ENCODE measurements around the gene U2AF1. TPM values are rescaled to one million over a fixed set of nuclear protein-coding genes. Genes with fewer than 3 reads are reported as not detected.
"Not testable (repeated sequence)": the region's sequence is repeated elsewhere in the genome, so short reads cannot be mapped to it uniquely, and the experiment has no call there.

Gene U2AF1
- total and polyA plus RNA-seq, 9 of the 15 experiments (the other 6 are each of a cell fraction or from before 2014, with no cell fraction given) = 27.2 to 213 (median 60.1) TPM

- H3K9me3 ChIP-seq (replicated peaks; ENCODE audit: control insufficient read depth, insufficient read depth, low read depth, low read length); H3K36me3 ChIP-seq (ENCODE audit: control insufficient read depth, insufficient read depth, low read length); H3K4me3 ChIP-seq; FAIRE-seq; ATAC-seq; H3K79me2 ChIP-seq (ENCODE audit: control insufficient read depth, insufficient read depth, low read length); H2AFZ ChIP-seq (ENCODE audit: low read depth, low read length); BruUV-seq (replicated peaks); in situ Hi-C loops (cut with MboI); CTCF ChIA-PET (ENCODE audit: low intra/inter-chr PET ratio); H3K9ac ChIP-seq (ENCODE audit: insufficient read depth in 1 of 2, low read depth in 2 of 2, low read length in 2 of 2); H3K4me2 ChIP-seq (ENCODE audit: insufficient read depth, low read length); H3K9me1 ChIP-seq (ENCODE audit: control insufficient read depth, insufficient read depth, low read length); H3K27me3 ChIP-seq (ENCODE audit: control insufficient read depth in 2 of 2, insufficient read depth in 2 of 2, low read length in 2 of 2); H3K27ac ChIP-seq (ENCODE audit: extremely low read depth, low read depth, low read length); H3K4me1 ChIP-seq (replicated peaks in 1 of 2; ENCODE audit: control insufficient read depth in 2 of 2, insufficient read depth in 2 of 2, low read length in 2 of 2); DNase-seq (ENCODE audit: extremely low read depth in 1 of 4, low spot score in 3 of 4); intact Hi-C loops (cut with micrococcal nuclease); H4K20me1 ChIP-seq (replicated peaks; ENCODE audit: control insufficient read depth, insufficient read depth, low read length): not testable (repeated sequence)
- WGBS (ENCODE audit: insufficient coverage, low coverage, missing lambda C conversion rate) = 70% methylated on average over 6 of the region's 17 CpGs
- peak; percentile 59 for TF ChIP-seq POLR2G (IDR thresholded peaks at IDR 0.05; ENCODE audit: low read depth, low read length)
- POLR2A ChIA-PET = interaction anchor here (0.5 kb wide), 1 partner anchor 129 kb away, joined by 5 read pairs; no protein-coding TSS in a partner anchor
Observed at GRCh38 chr21:43045165-43045875, 62.0 kb downstream of the U2AF1 start.

DNA sequence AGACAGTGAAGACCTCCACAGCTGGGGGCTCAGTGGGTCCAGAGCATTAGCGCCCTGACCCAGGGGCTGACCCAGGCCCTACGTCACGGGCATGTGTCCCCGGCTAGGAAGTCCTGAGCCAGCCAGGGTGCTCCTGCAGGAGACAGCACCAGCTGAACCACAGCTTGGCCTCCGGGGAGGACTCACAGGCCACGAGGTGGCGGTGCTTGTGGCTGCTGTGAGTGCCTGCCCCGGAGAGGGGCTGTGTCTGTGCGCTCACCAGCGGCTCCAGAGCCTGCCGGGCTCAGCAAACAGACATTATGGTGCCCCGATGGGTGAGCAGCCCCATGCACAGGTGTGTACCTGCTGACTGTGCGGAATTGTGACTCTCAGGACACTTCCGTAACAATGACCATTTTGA lies 62.8 kb downstream of the U2AF1 start:
- H3K4me3 ChIP-seq; CTCF ChIA-PET (ENCODE audit: low intra/inter-chr PET ratio); H3K36me3 ChIP-seq (ENCODE audit: control insufficient read depth, insufficient read depth, low read length); H3K9me3 ChIP-seq (replicated peaks; ENCODE audit: control insufficient read depth, insufficient read depth, low read depth, low read length); H3K27me3 ChIP-seq (ENCODE audit: control insufficient read depth in 2 of 2, insufficient read depth in 2 of 2, low read length in 2 of 2); H3K79me2 ChIP-seq (ENCODE audit: control insufficient read depth, insufficient read depth, low read length); FAIRE-seq; DNase-seq (ENCODE audit: extremely low read depth in 1 of 4, low spot score in 3 of 4); BruUV-seq (replicated peaks); intact Hi-C loops (cut with micrococcal nuclease); H4K20me1 ChIP-seq (replicated peaks; ENCODE audit: control insufficient read depth, insufficient read depth, low read length); H3K4me1 ChIP-seq (replicated peaks in 1 of 2; ENCODE audit: control insufficient read depth in 2 of 2, insufficient read depth in 2 of 2, low read length in 2 of 2); in situ Hi-C loops (cut with MboI); H3K4me2 ChIP-seq (ENCODE audit: insufficient read depth, low read length); H2AFZ ChIP-seq (ENCODE audit: low read depth, low read length); H3K9ac ChIP-seq (ENCODE audit: insufficient read depth in 1 of 2, low read depth in 2 of 2, low read length in 2 of 2); H3K9me1 ChIP-seq (ENCODE audit: control insufficient read depth, insufficient read depth, low read length); H3K27ac ChIP-seq (ENCODE audit: extremely low read depth, low read depth, low read length): not testable (repeated sequence)
- POLR2A ChIA-PET = interaction anchor here (0.5 kb wide), 1 partner anchor 128 kb away, joined by 5 read pairs; no protein-coding TSS in a partner anchor
- WGBS (ENCODE audit: insufficient coverage, low coverage, missing lambda C conversion rate) = 34% methylated on average over 11 of the region's 14 CpGs
- peak; percentile 79 for ATAC-seq
- TF ChIP-seq RAD21 (CRISPR knock-in tag; conservative IDR thresholded peaks at IDR 0.05 in 1 of 2, IDR thresholded peaks at IDR 0.05 in 1 of 2) = peak in 1 of 2 experiments; percentile 8; a peak in 1 of 4 replicates
- peak in 2 of 3 experiments; percentile 8 to 19; a peak in 2 of 6 replicates for TF ChIP-seq CTCF (IDR thresholded peaks at IDR 0.05 in 2 of 3, conservative IDR thresholded peaks at IDR 0.05 in 1 of 3; ENCODE audit: insufficient read depth in 2 of 3, low read depth in 1 of 3, low read length in 3 of 3)
